Measurements from ENCODE around the gene TLR3. TPM values are rescaled to one million over a fixed set of nuclear protein-coding genes. Genes with fewer than 3 reads are reported as not detected.
"Not testable (repeated sequence)": the region's sequence is repeated elsewhere in the genome, so short reads cannot be mapped to it uniquely, and the experiment has no call there.

Gene TLR3
- total RNA-seq, 1 donor from 2014 or later, result not detected

- intact Hi-C loops (cut with micrococcal nuclease), result loop anchor here (10.0 kb wide), 1 partner anchor 556 kb away; the partner anchor contains the start of gene CCDC110
- no peak for DNase-seq (ENCODE audit: low spot score)
- Mint-ChIP-seq H3K4me1 (ENCODE audit: low read depth) (no peaks in the 10 kb centered on the region), H3K27ac (no peak overlapping the region), H3K27me3 (ENCODE audit: insufficient read depth) (peaks cover 5% of the 10 kb centered on the region), H3K4me3 (no peak overlapping the region), H3K36me3 (ENCODE audit: low read depth) (no peaks in the 10 kb centered on the region), H3K9me3 (no peaks in the 10 kb centered on the region)
Measured at GRCh38 chr4:186030795-186031194, 38.2 kb upstream of the TLR3 start.

- Mint-ChIP-seq H3K4me1 (ENCODE audit: low read depth) (no peaks in the 10 kb centered on the region), H3K27me3 (ENCODE audit: insufficient read depth) (peaks cover 7% of the 10 kb centered on the region), H3K4me3 (no peak overlapping the region), H3K27ac (no peak overlapping the region), H3K9me3 (no peaks in the 10 kb centered on the region), H3K36me3 (ENCODE audit: low read depth) (no peaks in the 10 kb centered on the region)
- intact Hi-C loops (cut with micrococcal nuclease), result loop anchor here (10.0 kb wide), 1 partner anchor 557 kb away; the partner anchor contains the start of gene CCDC110
- DNase-seq (ENCODE audit: low spot score), result no peak
Measured at GRCh38 chr4:186032259-186032658, 36.7 kb upstream of the TLR3 start.

- Mint-ChIP-seq H3K27me3 (ENCODE audit: insufficient read depth) (peaks cover 11% of the 10 kb centered on the region), H3K27ac (no peak overlapping the region), H3K4me1 (ENCODE audit: low read depth) (no peaks in the 10 kb centered on the region), H3K36me3 (ENCODE audit: low read depth) (no peaks in the 10 kb centered on the region), H3K9me3 (no peaks in the 10 kb centered on the region), H3K4me3 (no peak overlapping the region)
- intact Hi-C loops (cut with micrococcal nuclease), result loop anchor here (10.0 kb wide), 1 partner anchor 558 kb away; the partner anchor contains the start of gene CCDC110
- no peak for DNase-seq (ENCODE audit: low spot score)
Measured at GRCh38 chr4:186033027-186033426, 35.9 kb upstream of the TLR3 start.

GRCh38 chr4:186034613-186035012 lies 34.3 kb upstream of the TLR3 start:
- intact Hi-C loops (cut with micrococcal nuclease), result loop anchor here (5.0 to 10.0 kb wide), 2 partner anchors 560 to 1027 kb away; partner anchors contain the start of gene CCDC110
- peaks cover 11% of the 10 kb centered on the region for H3K27me3 Mint-ChIP-seq (ENCODE audit: insufficient read depth)
- H3K9me3 Mint-ChIP-seq; H3K27ac Mint-ChIP-seq; DNase-seq (ENCODE audit: low spot score); H3K4me1 Mint-ChIP-seq (ENCODE audit: low read depth); H3K36me3 Mint-ChIP-seq (ENCODE audit: low read depth); H3K4me3 Mint-ChIP-seq: not testable (repeated sequence)

DNA sequence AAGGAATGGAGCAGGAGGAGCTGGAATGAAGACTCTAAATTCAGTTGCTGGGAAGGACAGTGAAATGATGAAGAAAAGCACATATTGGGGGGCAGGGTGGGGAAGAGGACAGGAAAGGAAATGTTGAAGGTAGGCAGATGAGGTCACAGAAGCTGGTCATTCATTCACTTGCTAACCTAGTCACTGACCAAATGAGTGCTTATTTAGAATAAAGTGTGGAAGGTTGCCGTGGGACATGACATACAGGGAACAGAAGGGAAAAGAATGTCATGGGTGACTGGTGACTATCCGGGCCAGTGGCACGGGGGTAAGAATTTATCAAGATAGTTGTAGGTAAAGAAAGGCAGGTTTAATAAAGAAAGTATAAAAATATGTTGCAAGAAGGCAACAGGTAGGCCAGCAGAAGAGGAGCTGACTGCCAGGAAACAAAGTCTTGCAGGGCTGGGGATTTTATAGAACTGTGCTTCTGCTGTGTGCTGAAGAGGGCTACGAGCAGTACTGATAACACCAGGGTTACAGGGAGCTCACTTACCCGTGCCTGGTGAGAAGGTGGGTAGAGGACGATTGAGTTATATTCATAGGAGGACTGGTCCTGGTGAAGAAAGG lies 31.9 kb upstream of the TLR3 start:
- H3K27me3 Mint-ChIP-seq (ENCODE audit: insufficient read depth), result peaks cover 11% of the 10 kb centered on the region
- DNase-seq (ENCODE audit: low spot score), result no peak
- H3K9me3 Mint-ChIP-seq, result no peaks in the 10 kb centered on the region
- H3K36me3 Mint-ChIP-seq (ENCODE audit: low read depth), result no peaks in the 10 kb centered on the region
- H3K27ac Mint-ChIP-seq, result no peak overlapping the region
- no peak overlapping the region for H3K4me3 Mint-ChIP-seq
- H3K4me1 Mint-ChIP-seq (ENCODE audit: low read depth), result no peaks in the 10 kb centered on the region
- intact Hi-C loops (cut with micrococcal nuclease), result loop anchor here (5.0 to 10.0 kb wide), 2 partner anchors 562 to 1030 kb away; partner anchors contain the start of gene CCDC110

GRCh38 chr4:186037692-186038658 lies 31.0 kb upstream of the TLR3 start:
- peak; percentile 5 for DNase-seq (ENCODE audit: low spot score)
- Mint-ChIP-seq H3K27ac (no peak overlapping the region), H3K4me1 (ENCODE audit: low read depth) (no peaks in the 10 kb centered on the region), H3K9me3 (no peaks in the 10 kb centered on the region), H3K27me3 (ENCODE audit: insufficient read depth) (peaks cover 11% of the 10 kb centered on the region), H3K4me3 (no peak overlapping the region), H3K36me3 (ENCODE audit: low read depth) (no peaks in the 10 kb centered on the region)
- intact Hi-C loops (cut with micrococcal nuclease), result loop anchor here (5.0 to 10.0 kb wide), 2 partner anchors 563 to 1031 kb away; partner anchors contain the start of gene CCDC110

- no peaks in the 10 kb centered on the region for H3K4me1 Mint-ChIP-seq (ENCODE audit: low read depth)
- H3K27ac Mint-ChIP-seq, result no peak overlapping the region
- no peaks in the 10 kb centered on the region for H3K9me3 Mint-ChIP-seq
- intact Hi-C loops (cut with micrococcal nuclease), result loop anchor here (5.0 to 10.0 kb wide), 2 partner anchors 565 to 1032 kb away; partner anchors contain the start of gene CCDC110
- H3K27me3 Mint-ChIP-seq (ENCODE audit: insufficient read depth), result peaks cover 11% of the 10 kb centered on the region
- H3K36me3 Mint-ChIP-seq (ENCODE audit: low read depth), result no peaks in the 10 kb centered on the region
- H3K4me3 Mint-ChIP-seq, result no peak overlapping the region
- no peak for DNase-seq (ENCODE audit: low spot score)
Measured at GRCh38 chr4:186039697-186040096, 29.3 kb upstream of the TLR3 start.

- H3K9me3 Mint-ChIP-seq, result no peaks in the 10 kb centered on the region
- peaks cover 11% of the 10 kb centered on the region for H3K27me3 Mint-ChIP-seq (ENCODE audit: insufficient read depth)
- no peaks in the 10 kb centered on the region for H3K4me1 Mint-ChIP-seq (ENCODE audit: low read depth)
- DNase-seq (ENCODE audit: low spot score), result no peak
- H3K36me3 Mint-ChIP-seq (ENCODE audit: low read depth), result no peaks in the 10 kb centered on the region
- no peak overlapping the region for H3K27ac Mint-ChIP-seq
- intact Hi-C loops (cut with micrococcal nuclease), result no loop called here
- H3K4me3 Mint-ChIP-seq, result no peak overlapping the region
Measured at GRCh38 chr4:186040316-186040715, 28.6 kb upstream of the TLR3 start.

GRCh38 chr4:186047501-186047900 lies 21.5 kb upstream of the TLR3 start:
- H3K9me3 Mint-ChIP-seq; intact Hi-C loops (cut with micrococcal nuclease); H3K27ac Mint-ChIP-seq; H3K27me3 Mint-ChIP-seq (ENCODE audit: insufficient read depth); DNase-seq (ENCODE audit: low spot score); H3K4me1 Mint-ChIP-seq (ENCODE audit: low read depth); H3K36me3 Mint-ChIP-seq (ENCODE audit: low read depth); H3K4me3 Mint-ChIP-seq: not testable (repeated sequence)

DNA sequence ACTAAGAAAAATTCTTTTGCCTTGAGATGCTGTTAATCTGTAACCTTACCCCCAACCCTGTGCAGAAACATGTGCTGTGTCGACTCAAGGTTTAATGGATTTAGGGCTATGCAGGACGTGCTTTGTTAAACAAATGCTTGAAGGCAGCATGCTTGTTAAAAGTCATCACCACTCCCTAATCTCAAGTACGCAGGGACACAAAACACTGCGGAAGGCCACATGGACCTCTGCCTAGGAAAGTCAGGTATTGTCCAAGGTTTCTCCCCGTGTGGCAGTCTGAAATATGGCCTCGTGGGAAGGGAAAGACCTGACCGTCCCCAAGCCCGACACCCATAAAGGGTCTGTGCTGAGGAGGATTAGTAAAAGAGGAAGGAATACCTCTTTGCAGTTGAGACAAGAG lies 18.8 kb upstream of the TLR3 start:
- H3K36me3 Mint-ChIP-seq (ENCODE audit: low read depth); H3K9me3 Mint-ChIP-seq; intact Hi-C loops (cut with micrococcal nuclease); H3K27ac Mint-ChIP-seq; H3K27me3 Mint-ChIP-seq (ENCODE audit: insufficient read depth); H3K4me3 Mint-ChIP-seq; H3K4me1 Mint-ChIP-seq (ENCODE audit: low read depth); DNase-seq (ENCODE audit: low spot score): not testable (repeated sequence)

GRCh38 chr4:186051096-186051495 lies 17.9 kb upstream of the TLR3 start:
- Mint-ChIP-seq H3K27me3 (ENCODE audit: insufficient read depth) (no peaks in the 10 kb centered on the region), H3K36me3 (ENCODE audit: low read depth) (no peaks in the 10 kb centered on the region), H3K4me1 (ENCODE audit: low read depth) (no peaks in the 10 kb centered on the region), H3K27ac (no peak overlapping the region), H3K4me3 (no peak overlapping the region), H3K9me3 (no peaks in the 10 kb centered on the region)
- intact Hi-C loops (cut with micrococcal nuclease), result no loop called here
- DNase-seq (ENCODE audit: low spot score), result no peak

GRCh38 chr4:186058253-186058979 lies 10.5 kb upstream of the TLR3 start:
- Mint-ChIP-seq H3K4me3 (no peak overlapping the region), H3K9me3 (peaks cover 11% of the 10 kb centered on the region), H3K27me3 (ENCODE audit: insufficient read depth) (peaks cover 8% of the 10 kb centered on the region), H3K4me1 (ENCODE audit: low read depth) (no peaks in the 10 kb centered on the region), H3K36me3 (ENCODE audit: low read depth) (no peaks in the 10 kb centered on the region), H3K27ac (no peak overlapping the region)
- intact Hi-C loops (cut with micrococcal nuclease), result no loop called here
- DNase-seq (ENCODE audit: low spot score), result no peak
